HT-29 (cell line): ENCODE data around the gene LMNA. TPM values are rescaled to one million over a fixed set of nuclear protein-coding genes. Genes with fewer than 3 reads are reported as not detected.

Experiments
- DNase-seq: peaks from one replicate; pipeline ENCODE4 v3.0.0-alpha.2; 2015; ENCODE audit warnings: low spot score
- total RNA-seq: library from RNA; depleted of rRNA; stranded (reverse); fragments of >200 nt; shearing (Covaris generic); gene quantifications from 2 replicates; pipeline ENCODE4 v1.2.3, GENCODE V29; 2014

Gene LMNA
- total RNA-seq, 1 experiment from 2014 or later = 1,664 TPM

DNA sequence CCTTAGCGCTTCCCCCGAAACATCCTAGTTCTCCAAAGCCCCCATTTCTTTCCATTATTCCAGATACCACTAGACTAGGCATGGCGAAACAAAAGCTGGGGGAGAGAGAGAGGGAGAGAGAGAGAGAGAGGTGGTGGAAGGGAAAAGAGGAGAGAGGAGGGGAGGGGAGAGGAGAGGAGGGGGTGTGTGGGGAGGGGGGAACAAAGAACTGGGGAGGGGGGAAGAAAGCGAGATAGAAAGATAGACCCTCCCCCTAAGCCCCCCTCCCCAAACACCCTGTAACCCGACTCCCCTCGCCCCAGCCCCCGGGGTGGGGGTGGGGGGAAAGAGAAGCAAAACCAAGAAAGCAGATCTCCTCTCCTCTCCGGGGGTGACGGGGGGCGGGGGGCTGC, 32.6 kb upstream of the LMNA start:
- DNase-seq = no peak

DNA sequence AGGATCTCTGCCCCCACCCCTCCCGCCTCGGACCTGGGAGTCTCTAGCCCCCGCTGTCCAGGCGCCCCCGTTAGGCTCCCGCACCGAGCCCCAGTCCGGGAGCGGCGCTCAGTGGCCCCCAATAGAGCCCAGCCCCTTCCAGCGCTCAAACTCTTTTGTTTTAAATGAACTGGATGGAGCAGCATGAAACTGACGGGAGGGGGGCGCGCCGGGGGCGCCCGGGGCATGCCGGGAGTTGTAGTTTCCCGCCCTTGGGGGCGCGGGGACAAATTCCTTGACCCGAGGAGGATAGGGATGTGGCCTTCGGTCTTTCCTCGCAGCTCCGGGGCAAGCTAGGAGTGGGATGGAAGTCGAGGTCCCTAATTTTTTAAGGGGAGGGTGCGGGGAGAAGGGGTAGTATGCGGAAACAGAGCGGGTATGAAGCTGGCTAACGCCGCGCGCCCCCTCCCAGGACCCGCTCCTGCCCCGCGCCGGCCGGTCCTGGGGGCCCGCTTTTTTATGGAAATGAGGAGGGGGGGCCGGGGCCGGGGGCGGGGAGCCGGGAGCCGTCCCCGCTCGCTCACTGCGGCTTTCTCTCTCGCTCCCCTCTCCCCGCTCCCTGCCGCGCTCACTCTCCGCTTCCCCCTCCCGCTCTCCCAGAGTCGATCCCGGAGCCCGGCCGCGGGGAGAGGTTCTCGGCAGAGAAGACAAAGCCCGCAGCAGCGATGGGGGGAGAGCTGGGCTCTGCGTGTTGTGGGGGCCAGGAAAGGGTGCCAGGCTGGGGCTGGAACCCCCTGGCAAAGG, 32.0 kb upstream of the LMNA start, which contains the start of gene MEX3A:
TSS of gene MEX3A (minus strand) at position 157 of the 783 bp plus-strand sequence. CDS start 467 bp downstream, outside the sequence.
- DNase-seq = peak; percentile 68

DNA sequence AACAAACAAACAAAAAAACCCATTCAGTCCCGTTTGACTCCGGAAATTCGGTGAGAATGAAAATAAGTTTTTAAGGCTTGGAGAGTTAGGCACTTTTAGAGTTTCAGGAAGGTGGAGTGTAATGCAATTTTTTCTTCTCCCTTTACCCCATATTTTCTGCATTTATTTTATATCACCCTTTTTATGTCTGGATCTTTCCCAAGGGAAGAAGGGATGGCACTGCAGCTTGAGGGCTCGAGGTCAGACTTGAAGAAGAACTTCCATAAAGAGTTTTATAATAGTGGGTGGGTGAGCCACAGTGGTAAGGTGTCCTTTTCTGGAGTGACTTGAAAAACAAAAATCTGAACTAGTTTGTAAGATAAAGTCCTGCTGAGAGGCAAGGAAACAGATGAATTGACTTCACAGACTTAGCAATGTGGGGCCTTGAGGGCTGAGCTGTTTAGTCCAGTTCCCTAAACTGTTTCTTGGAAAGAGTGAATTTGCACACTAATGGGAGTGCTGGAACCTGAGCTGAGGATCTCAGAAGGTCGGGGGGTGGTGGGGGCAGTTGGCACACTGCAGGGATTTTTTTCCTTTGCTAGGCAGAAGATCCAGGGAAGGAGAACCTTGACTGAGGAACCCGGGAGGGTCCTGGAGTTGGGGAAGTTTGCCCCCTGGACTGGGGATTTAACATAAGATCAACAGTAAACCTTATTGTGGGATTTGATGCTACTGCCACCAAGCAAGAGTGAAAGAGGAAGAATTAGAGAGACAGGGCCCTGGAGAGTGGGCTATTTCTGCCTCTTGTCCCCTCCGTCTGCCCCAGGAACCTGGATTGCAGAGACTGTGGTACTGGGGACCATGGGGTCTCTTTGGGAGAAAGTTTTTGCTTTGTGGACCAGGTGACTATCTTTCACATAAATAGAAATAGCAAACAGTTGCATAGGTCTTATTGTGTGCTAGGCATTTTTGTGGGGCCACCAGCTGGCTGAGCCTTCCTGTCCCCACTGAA, 30.4 kb upstream of the LMNA start:
- no peak for DNase-seq

DNA sequence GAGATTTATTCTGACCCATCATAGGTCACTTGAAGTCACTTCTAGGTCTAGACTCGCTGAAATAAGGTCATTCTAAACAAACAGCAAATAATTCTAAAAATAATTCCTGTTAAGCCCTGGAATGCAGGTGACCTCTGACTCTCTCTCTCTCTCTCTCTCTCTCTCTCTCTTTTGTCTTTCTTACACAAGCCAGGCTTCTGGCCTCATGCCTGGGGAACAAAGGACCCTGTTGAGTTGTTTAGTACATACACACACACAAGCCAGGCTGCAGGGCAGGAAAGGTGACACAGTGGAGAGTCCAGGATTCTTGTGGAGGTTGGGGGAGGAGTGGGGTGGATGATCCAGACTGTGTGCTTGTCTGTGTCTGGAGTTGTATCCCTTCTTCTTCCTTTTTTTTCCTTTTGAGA, 28.3 kb upstream of the LMNA start:
- DNase-seq = no peak

DNA sequence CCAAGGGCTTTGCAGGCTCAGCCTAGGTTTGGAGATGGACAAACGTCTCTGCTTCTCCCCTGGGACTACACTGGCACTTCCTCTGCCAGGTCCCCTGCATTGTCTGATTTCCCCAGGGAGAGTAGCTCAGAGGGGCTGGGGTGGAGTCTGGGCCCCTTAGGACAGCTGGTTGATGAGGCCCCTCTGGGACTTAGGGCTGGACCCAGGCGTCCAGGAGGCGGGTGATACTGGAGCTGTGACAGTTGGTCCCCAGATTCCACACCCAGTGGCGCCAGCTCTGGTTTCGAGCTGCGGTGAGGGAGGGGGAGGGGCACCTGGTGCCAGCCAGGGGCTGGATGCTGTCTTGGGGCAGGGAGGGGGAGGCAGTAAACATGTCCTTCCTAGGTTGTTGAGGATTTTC, 24.8 kb upstream of the LMNA start:
- DNase-seq = no peak

DNA sequence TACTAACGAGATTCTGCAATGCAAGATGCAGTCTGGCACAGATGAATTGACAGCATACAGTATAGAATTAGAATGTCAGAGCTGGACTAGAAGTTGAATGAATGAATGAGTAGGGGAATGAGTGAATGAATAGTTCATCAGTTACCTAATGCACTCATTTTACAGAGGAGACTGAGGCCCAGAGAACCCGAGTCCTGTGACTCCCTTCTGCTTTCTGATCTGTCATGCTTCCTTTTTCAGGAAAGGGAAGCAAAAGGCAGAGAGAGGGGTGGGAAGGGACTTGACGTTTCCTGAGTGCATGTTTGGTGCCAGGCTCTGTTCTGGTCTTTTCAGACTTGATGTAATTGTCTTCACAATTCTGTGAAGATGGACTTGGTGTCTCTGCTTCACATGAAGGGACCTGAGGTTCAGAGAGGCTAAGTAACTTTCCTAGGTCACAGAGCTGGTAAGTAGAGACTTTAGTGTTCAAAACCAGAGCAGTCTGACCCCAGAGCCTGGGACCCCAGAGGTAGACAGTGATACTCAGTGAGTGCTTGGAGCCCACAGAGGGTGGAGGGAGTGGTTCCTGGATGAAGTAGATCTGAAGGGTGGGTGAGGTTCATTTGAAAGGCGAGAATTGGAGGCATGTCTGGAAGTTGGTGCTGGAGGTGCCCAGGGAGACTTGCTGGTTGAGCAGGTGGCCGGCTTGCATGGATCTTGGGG, 24.2 kb upstream of the LMNA start:
- DNase-seq = no peak

DNA sequence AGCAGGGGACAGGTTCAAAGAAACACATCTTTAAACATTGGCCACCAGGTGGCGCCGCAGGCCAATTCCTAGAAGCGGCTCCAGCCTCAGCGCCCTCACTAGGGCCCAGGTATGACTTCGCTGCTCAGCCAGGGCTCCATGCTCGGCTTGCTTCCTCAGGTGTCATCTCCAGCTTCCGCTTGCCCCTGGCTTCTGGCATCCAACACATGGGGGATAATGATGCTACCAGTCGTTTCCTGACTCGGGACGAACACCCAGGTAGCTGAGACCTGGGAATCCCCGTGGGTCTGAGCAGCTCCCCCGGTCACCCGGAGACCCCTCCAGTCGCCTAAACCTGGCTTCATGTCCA, 23.7 kb upstream of the LMNA start:
- DNase-seq = peak; percentile 99

DNA sequence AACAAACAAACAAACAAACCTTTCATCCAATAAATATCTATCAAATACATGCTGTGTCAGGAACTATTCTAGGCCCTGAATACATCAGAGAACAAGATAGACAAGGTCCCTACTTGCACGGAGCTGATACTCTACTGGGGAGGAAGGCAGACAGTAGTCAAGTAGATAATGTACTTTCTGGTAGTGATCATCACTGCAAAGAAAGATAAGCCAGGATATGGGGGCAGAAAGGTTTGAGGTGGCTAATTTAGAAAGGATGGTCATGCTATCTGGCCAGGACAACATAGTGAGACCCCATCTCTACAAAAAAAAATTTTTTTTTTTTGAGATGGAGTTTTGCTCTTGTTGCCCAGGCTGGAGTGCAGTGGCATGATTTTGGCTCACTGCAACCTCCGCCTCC, 22.9 kb upstream of the LMNA start:
- no peak for DNase-seq

DNA sequence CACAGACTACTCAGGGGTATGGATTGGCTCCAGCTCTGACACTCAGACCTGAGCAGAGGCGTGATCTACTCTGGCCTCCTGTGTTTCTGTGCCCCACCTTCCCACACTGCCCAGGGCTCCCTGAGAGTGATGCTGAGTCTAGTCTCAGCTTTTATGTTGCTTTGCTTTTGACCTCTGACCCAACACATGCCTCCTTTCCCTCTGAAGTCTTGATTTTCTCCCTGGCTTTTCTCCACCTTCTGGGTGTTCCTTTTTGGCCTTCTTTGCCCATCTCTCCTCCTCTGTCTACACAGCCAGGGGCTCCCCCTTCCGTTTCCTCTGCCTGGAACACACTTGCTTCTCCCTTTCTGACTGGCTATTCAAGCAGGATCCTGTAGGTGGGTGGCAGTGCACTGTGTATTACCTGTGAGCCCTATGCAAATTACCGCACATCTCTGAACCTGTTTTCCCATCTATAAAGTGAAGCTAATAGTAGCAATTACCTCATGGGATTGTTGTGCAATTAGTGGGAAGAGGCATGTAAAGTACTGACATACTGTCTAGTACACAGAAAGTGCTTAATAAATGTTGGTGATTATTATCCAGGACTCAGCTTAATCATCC, 18.5 kb upstream of the LMNA start:
- peak; percentile 84 for DNase-seq

DNA sequence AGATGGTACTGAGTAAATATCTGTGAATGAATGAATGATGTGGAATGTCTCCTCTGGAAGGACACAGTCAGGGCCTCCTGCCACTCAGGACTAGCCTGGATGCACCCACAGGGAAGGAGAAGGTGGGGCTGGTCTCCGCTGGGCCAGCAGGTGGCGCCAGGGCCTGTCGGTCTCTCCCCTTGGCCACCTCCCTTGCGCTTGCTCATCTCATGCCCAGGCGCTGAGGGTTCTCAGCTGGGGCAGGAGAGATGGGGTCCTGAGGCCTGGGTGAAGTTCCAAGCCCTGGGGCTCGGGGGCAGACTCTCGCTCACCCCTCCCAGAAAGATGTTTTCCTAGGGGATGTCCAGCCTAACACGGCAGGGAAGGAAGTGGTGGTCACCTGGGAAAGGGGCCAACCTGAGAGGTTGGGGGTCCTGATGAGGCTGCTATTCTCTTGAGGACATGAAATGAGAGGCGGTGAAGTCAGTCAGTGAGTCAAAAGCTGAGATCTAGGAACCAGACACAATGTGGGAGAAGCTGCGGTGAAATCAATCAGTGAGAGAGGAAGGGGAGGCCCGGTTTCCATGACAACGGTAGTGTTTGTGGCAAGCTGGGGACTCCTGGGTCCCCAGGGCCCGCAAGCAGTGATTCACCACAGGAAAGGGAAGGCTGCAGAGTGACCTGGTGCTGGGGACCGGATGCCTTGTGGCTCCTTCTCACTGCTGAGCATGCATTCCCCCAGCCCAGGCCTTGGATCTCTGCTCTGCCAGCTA, 17.7 kb upstream of the LMNA start:
- DNase-seq = peak; percentile 93

DNA sequence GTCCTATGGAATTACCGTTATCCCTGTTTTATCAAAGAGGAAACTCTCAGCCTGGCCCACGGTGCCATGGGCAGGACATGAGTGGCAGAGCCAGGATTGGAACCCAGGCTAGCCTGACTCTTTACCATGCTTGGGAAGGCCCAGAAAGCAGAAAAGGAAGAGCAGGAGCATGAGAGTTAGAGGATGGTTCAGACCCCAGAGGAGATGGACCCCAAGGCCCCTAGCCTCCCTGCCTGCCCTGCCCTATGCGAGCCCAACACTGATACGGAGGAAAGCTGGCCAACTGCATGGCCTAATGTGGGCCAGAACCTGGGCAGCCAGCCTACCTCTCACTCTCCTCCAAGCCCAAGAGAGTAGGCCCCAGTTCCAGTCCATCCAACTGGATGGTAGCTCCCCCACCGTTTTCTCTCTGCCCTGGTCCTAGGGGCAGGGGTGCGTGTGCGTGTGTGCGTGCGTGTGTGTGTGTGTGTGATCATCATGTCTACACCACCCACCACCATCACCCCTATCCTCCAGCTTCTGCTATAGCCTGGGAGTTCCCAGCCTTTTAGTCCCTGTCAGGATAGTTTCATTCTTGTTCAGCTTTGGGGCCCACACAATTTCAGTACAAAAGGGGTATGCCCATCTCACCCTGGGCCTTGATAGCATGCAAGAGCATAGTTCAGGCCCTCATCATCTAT, 16.9 kb upstream of the LMNA start:
- DNase-seq = no peak

DNA sequence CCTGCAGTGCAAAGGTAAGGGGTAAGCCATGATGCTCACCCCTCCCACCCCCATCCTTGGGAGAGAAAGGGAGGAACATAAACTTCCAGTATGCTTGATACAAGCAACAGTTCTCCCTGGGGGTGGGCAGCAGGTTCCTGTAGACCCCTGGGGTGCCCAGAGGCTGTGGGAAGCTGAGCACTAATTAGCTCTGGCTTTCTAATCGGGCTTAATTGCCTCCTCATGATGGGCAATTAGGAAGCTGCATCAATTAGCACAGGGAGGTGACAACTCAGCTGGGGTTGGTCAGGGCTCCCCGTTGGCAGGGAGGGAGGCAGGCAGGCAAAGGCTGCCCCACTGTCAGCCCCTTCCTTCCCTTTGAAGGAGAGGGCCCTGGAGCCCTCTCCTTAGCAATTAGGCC, 15.7 kb upstream of the LMNA start:
- DNase-seq = no peak

DNA sequence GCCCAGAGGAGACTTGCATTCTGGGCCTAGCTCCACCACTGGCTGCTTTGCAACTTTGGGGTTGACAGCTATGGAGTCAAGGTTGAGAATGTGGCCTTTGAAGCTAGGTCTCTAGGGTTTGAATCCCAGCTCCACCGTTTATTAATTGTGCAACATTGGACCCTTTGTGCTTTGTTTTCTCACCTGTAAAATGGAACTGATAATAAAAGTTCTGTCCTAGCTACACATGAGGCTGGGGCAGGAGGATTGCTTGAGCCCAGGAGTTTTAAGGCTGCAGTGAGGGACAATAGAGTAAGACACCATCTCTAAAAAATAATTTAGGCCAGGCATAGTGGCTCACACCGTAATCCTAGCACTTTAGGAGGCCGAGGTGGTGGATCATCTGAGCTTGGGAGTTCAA, 15.2 kb upstream of the LMNA start:
- no peak for DNase-seq

DNA sequence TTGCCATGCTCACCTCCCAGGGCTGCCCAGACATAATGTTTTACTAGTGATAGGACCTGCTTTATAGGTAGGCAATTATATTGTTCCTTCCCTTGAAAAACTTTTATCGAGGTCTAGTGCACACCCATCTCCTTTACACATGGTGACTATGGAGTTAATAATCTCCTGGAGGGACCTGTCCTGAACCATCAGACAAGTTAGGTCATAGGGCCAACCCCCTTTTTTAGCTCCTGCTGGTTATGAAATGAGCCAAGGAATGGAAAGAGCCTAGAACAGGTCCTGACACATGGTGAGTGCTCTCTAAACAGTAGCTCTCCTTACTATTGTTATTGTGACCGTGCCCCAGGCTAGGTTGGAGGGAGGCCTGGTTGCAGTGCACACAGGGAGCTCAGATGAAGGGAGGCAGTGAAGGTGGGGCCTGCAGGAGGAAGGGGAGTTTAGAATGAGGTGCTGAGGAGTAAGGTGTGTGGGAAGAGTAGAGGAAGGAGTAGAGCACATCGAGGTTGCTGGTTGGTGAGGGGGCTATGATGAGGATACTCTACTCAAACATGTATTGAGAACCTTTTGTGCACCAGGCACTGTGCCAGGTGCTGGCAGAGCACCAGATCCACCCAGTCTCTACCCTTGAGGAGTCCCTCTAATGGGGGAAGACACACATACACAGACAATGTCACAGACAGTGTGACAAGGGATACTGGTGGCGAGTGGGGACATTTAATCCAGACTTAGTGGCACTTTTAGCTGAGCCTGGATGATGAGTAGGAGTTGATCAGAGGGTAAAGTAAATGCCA, 14.1 kb upstream of the LMNA start:
- peak; percentile 69 for DNase-seq

DNA sequence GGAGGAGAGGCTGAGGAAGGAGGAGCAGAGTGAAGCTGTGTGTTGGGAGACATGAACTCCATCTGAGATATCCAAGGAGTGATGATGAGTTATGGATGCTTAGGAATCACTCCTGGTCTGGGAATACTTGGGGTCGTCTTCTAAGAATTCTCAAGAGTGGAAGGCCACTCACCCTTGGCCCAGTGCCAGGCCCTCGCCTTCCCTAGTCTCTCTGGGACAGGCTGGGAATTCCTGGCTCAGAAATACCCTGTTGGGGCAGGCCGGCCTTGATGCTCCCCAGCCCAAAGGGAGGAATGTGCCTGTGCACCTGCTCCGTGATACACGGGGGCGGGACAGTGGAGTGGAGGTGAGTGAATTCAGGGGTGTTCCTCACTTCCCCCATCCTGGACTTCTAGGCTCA, 12.6 kb upstream of the LMNA start:
- peak; percentile 54 for DNase-seq

DNA sequence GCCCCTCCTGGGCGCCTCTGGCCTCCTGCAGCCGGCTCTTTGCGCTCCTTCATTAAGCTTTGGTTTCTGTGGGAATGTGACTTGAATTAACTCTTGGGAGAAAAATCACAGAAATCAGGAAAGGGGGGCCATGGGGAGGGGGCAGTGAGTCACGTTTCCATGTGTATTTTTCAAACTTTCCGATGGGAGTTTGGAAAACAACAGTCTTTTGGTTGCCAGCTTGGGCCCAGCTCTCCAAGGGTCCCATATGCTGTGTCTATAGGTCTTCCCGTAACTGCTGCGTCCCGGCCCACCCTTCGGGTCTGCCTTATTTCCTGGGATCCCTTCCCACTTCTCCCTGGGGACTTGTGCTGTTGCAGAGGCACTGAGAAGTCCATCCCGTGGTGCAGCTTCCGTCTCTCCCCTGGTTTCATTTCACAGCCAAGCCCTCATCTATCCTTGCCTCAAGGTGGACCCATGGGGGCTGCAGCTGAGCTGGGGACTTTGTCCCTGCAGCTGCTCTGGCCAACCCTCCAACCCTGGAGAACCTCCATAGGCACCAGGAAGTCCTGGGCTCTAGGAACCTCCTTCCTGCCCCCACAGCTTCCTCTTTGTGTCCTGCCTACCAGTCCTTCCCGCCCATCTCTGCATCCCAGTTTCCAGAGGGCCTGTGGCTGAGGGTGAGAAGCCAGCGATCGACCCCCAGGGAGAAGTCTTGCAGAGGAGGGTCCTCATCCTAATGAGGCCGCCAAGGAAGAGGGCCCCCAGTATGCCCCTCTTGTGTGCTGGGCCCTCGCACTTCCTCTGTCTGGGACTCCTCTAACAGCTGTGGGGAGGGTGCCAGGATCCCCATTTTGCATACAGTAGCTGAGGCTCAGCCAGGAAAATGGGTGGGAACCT, 11.6 kb upstream of the LMNA start:
- DNase-seq = peak; percentile 80

DNA sequence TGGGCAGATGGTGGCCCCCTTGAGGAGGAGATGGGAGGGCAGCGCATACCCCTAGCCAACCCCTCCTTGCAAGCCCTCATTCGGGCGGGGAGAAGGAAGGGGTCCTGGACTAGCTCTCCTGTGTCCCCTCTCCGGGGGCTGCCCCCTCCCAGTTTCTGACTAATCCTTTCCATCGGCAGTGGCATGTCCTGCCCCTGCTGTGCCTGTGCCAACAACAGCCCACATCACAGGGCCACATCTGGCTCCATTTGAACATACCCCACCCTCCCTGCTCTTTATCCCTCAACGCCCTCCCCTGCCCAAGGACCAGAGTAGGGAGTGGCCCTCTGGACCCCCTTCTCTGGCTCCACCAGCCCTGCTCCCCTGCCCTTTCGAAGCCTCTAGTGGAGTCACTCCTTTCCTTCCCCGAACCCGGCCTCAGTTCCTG, 11.0 kb upstream of the LMNA start:
- peak; percentile 55 for DNase-seq

DNA sequence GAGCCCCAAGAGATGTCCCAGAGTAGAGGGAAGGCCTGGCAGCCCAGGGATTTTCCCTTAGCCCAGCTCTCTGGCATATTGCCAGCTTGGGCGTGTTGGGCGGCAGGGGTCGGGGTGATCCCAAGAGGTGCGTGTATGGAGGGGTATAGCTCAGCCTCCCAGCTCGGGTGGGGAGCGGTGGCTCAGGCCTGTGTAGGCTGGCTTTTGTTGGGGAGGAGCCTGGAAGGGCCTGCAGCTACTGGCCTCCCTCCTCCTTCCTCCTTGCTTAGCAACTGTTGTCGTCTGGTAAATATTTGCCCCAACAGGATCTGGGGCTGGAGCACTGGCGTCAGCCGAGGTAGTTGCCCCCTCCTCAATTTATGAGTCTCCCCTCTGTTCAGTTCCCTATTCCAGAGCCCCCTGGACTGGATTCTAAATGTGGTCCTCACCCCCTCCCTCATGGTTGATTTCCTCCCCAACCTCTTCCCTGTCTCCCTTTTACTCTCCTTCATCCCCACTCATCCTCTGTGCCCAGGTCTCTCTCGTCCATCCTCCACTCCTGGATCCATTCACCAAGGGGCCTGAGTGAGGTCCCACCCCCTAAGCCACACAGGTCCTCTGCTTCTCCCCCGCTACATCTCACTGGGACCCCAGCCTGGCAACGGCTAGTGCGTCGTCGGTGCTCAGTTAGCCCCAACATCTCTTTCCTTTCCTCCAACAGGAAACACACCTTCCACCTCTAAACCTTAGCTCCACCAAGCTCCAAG, 10.3 kb upstream of the LMNA start:
- DNase-seq = peak; percentile 93
